Measurements from ENCODE around the gene AAGAB.

DNA sequence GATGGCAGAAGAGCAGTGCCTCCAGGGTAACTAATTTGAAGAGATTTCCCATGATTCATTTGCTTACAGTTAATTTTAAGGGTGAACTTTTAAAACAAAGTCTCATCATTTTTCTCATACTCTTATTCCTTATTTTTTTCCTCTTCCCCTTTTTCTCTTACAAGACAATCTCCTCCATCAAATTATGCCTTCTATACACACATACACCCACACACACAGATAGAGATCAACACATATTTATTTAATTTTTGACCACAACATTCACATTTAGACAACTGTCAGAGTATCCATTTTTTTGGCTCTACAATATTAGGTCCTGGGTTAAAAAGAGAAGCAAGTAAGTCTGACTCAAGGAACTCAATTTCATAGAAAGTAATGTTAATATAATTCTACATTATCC, 37.6 kb downstream of the AAGAB start:
- TF ChIP-seq, protein P1, sequence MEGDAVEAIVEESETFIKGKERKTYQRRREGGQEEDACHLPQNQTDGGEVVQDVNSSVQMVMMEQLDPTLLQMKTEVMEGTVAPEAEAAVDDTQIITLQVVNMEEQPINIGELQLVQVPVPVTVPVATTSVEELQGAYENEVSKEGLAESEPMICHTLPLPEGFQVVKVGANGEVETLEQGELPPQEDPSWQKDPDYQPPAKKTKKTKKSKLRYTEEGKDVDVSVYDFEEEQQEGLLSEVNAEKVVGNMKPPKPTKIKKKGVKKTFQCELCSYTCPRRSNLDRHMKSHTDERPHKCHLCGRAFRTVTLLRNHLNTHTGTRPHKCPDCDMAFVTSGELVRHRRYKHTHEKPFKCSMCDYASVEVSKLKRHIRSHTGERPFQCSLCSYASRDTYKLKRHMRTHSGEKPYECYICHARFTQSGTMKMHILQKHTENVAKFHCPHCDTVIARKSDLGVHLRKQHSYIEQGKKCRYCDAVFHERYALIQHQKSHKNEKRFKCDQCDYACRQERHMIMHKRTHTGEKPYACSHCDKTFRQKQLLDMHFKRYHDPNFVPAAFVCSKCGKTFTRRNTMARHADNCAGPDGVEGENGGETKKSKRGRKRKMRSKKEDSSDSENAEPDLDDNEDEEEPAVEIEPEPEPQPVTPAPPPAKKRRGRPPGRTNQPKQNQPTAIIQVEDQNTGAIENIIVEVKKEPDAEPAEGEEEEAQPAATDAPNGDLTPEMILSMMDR (IDR thresholded peaks at IDR 0.05), result no peak
- no peak for TF ChIP-seq POLR2A (IDR thresholded peaks at IDR 0.05)
